GM18498 (cell line): Measurements from ENCODE around the gene TTLL5.
A peak's percentile ranks its signal among the peaks of the same experiment; 100 is the strongest.

Source experiments
- ATAC-seq: cut with Tn5 transposase; IDR thresholded peaks from one replicate; pipeline ENCODE4 v1.9.1; 2021; ENCODE audit warnings: mild to moderate bottlenecking, moderate library complexity; ENCODE audit not compliant: unreplicated experiment

TTLL5 gene

GRCh38 chr14:75984674-75985073, 323.6 kb downstream of the TTLL5 start:
- no peak for ATAC-seq

DNA sequence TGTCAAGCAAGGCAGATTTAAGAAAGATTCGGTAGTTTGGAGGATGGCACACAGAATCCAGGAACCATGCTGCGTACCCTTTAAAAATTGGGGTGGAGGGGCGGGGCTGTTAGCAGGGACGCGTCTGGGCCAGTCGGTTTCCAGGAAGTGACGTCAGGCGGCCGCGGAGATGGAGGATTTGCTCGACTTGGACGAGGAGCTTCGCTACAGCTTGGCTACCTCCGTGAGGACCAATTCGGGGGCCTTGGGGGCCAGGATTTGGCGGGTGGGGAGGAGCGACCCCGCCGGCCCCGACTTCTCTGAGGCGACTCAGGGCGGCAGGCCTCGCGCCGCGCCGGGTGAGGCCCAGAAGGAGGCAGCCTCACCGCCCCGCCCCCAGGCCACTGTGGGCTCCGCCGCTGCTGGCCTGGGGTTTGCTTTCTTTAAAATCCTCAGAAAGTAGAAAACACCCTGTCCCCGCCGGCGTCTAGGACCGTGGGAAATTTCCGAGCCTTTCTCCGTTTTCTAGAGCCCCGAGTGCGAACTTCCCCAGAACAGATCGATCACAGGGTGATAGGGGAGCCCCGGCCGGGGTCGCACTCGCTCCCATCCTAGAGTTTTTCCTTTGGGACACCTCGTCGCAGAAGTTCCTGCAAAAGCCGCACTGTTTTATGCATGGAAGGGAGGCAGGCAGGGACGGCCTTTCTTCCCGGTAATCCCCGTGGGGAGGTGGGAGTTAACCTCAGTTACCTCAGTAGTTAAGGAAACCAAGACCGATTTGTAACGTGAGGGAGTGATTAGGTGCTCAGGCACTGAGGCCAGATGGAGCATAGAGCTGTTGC, 324.8 kb downstream of the TTLL5 start, which contains the start of gene IFT43:
IFT43 (plus strand) TSS at position 146 of the 821 bp plus-strand sequence; CDS start at position 170, 24 bp downstream.
- ATAC-seq, result peak; percentile 77

- ATAC-seq, result no peak
Observed at GRCh38 chr14:75986439-75986765, 325.4 kb downstream of the TTLL5 start.

GRCh38 chr14:75987201-75987970, 326.3 kb downstream of the TTLL5 start:
- no peak for ATAC-seq

GRCh38 chr14:75989134-75989533, 328.1 kb downstream of the TTLL5 start:
- no peak for ATAC-seq

DNA sequence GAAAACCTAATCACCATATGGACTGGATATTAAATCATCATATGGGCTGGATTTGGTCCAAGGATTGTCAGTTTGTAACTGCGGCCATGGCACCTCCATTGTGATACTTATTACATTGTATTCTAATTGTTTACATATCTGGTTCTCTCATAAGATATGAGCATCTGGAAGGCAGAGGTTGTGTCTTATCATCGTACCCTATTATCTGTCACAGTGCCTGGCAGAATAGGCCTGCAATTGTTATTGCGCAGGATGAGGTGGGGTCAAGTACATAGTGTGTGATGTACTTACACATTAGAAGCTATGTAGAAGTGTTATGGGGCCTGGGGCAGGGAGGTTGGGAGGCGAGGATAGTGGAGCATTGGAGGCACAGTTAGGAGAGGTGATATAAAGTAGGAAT, 329.3 kb downstream of the TTLL5 start:
- no peak for ATAC-seq

DNA sequence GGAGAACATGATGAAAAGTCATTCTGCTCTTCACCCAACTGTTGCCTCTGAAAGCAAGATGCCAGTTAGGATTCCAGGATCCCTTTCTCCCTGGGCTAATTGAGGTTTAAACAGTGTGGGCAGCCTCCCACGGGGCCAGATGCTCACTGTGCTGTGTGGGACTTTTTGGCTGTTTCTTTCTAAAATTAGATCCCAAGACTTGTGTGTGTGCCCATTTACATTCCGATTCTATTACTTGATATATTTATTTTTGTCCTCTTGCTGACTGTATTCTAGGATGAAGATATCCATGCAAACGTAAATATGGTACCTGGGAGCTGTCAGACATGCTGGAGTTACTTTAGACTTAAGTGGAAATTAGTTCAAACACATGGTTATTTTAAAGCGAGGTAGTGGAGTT, 330.7 kb downstream of the TTLL5 start:
- no peak for ATAC-seq

DNA sequence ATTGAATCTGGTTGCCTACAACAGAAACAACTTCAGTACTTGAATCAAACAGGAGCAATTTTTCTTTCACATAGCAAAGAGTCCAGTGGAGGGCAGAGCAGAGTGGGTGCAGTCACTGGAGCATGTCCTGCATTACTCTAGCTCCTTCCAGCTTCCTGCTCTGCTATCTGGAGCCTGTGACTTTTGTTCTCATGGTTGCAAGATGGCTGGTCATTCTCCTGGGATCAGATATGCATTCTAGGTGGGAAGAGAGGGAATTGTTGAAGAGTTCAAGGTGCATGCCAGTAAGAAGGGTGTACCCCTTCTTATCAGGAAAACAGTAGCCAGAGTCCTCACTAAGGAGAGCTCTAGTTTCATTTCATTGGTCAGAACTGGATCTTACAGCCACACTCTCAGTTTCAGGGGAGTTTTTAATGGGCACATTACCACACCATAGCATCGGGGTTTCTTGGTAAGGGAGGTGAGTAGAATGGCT, 332.6 kb downstream of the TTLL5 start:
- peak; percentile 74 for ATAC-seq

- no peak for ATAC-seq
Observed at GRCh38 chr14:75995372-75996041, 334.5 kb downstream of the TTLL5 start.

DNA sequence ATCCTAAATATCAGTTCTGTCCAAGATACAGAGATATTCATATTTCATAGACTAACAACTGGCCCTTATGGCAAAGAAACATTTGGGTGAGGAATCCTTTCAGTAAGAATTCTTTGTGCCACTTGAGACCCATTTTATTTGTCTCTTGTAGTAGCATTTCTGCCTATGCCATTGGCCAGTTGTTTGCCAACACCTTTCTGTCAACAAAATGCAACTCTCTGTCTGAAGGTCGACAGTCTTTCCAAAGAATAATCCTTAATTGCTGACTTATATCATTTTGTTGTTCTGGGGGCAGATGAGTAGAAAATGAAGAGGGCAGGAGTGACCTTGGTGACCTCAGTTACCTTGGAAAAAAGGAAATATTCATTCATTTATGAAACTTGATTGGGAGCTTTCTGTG, 335.4 kb downstream of the TTLL5 start:
- no peak for ATAC-seq

- no peak for ATAC-seq
Observed at GRCh38 chr14:75999511-76000190, 338.6 kb downstream of the TTLL5 start.

DNA sequence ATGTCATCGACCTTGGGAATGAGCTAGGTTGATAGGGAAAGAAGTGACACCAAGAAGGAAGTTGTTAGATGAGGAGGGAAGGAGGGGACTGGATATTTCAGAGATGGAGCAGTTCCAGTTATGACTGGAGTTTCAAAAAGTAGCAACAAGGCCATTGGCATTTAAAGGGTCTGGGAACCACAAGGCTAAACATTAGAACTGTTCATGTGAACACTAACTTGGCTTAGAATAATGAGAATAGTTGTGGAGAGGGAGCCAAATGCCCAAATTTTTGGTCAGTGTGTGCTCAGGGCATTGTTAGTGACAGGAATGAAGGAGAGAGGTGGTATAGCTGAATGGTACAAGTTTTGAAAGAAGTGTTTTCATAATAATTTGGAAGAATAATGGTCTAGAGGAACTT, 341.3 kb downstream of the TTLL5 start:
- ATAC-seq, result no peak
